Peyer's patch (tissue), 4 donors: ENCODE results near the gene PAGE2B.

Experiments used
- POLR2A ChIP-seq, 2 donors: fragments of 450-650 bp; IDR thresholded peaks; one replicate each; pipeline ENCODE4 v1.5.1; 2017; ENCODE audit warnings: antibody characterized with exemption in 2 of 2, mild to moderate bottlenecking in 2 of 2, moderate library complexity in 2 of 2
- TF ChIP-seq, protein P1 (sequence below), 6 experiments: fragments of 450-650 bp in 4 of 6; fragments of 200-600 bp in 2 of 6; sonication (generic) in 1 of 6; IDR thresholded peaks; one replicate each; pipeline ENCODE4 v1.5.1; 2017 to 2019; ENCODE audit warnings: antibody characterized with exemption in 6 of 6, mild to moderate bottlenecking in 3 of 6, moderate library complexity in 1 of 6

DNA sequence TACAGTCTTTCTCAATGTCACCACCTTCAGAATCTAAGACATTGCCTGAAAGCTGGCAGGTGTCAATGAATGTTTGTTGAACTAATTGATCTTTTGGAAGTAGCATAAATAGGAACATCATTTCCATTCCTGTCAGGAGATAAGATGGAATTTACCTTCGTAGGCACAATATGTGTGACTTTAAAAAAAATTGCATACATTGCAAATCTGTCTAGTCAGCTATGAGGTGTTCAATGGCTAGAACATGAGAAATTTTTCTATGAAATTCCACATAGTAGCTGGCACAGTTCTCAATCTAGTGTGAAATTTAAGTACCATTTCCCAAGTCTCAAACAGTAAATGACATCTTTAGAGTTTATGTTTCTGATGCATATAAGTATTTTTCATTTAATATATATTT is 24.3 kb downstream of the PAGE2B start:
- no peak for TF ChIP-seq POLR2A (IDR thresholded peaks at IDR 0.05)
- TF ChIP-seq, protein P1, sequence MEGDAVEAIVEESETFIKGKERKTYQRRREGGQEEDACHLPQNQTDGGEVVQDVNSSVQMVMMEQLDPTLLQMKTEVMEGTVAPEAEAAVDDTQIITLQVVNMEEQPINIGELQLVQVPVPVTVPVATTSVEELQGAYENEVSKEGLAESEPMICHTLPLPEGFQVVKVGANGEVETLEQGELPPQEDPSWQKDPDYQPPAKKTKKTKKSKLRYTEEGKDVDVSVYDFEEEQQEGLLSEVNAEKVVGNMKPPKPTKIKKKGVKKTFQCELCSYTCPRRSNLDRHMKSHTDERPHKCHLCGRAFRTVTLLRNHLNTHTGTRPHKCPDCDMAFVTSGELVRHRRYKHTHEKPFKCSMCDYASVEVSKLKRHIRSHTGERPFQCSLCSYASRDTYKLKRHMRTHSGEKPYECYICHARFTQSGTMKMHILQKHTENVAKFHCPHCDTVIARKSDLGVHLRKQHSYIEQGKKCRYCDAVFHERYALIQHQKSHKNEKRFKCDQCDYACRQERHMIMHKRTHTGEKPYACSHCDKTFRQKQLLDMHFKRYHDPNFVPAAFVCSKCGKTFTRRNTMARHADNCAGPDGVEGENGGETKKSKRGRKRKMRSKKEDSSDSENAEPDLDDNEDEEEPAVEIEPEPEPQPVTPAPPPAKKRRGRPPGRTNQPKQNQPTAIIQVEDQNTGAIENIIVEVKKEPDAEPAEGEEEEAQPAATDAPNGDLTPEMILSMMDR (IDR thresholded peaks at IDR 0.05), result no peak
